ENCODE results near the gene GGTLC2.
"Not testable (repeated sequence)": the region's sequence is repeated elsewhere in the genome, so short reads cannot be mapped to it uniquely, and the experiment has no call there.

Gene GGTLC2

DNA sequence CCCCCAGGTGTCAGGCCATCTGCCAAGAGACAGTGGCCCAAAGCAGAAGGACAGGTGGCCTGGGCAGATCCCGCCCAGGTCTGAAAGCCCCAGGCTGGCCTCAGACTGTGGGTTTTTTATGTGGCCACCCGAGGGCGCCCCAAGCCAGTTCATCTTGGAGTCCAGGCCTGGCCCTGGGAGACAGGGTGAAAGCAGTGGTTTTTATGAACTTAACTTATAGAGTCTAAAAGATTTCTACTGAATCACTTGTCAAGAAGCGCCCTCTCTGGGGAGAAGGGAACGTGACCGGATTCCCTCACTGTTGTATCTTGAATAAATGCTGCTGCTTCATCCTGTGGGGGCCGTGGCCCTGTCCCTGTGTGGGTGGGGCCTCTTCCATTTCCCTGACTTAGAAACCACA is 8.2 kb upstream of the GGTLC2 start:
- H3K36me3 ChIP-seq (ENCODE audit: control insufficient read depth in 4 of 4, insufficient read depth in 4 of 4, low read length in 3 of 4); H3K27me3 ChIP-seq (replicated peaks in 2 of 5; ENCODE audit: control insufficient read depth in 4 of 5, insufficient read depth in 5 of 5, low read length in 4 of 5); H3K4me1 ChIP-seq (ENCODE audit: control extremely low read depth in 1 of 4, control insufficient read depth in 4 of 4, insufficient read depth in 4 of 4, low read length in 3 of 4); H3K27ac ChIP-seq (ENCODE audit: insufficient read depth in 1 of 2, low read depth in 1 of 2, low read length in 2 of 2, poor library complexity in 1 of 2, severe bottlenecking in 2 of 2); POLR2A ChIA-PET; CTCF ChIA-PET; H3K9me3 ChIP-seq (ENCODE audit: control extremely low read depth in 1 of 5, control insufficient read depth in 4 of 5, insufficient read depth in 2 of 5, low read depth in 1 of 5, low read length in 4 of 5); H3K4me3 ChIP-seq (ENCODE audit: control insufficient read depth in 1 of 7, extremely low read depth in 1 of 7, insufficient read depth in 4 of 7, low read depth in 2 of 7, low read length in 6 of 7): not testable (repeated sequence)
- no CpG with 5 or more reads among the region's 7 CpGs for WGBS (ENCODE audit: insufficient coverage)
- peak; percentile 23 to 68 (median 61) for DNase-seq

DNA sequence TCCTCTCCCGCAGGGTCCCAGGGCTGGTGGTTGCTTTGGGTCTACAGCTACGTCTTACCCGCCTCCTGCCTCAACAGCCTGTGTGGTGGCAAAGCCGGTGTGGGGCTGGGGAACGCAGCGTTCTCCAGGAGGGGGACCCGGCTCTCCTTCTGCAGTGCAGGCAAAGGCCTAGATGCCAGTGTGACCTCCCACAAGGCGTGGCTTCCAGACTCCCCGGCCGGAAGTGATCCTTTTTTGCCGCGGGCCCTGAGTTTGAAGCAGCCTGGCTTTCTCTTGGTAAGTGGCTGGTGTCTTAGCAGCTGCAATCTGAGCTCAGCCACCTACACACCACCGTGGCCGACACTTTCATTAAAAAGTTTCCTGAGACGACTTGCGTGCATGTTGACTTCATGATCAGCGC is 6.1 kb upstream of the GGTLC2 start:
- H3K36me3 ChIP-seq (ENCODE audit: control insufficient read depth in 4 of 4, insufficient read depth in 4 of 4, low read length in 3 of 4); H3K27ac ChIP-seq (ENCODE audit: insufficient read depth in 1 of 2, low read depth in 1 of 2, low read length in 2 of 2, poor library complexity in 1 of 2, severe bottlenecking in 2 of 2); POLR2A ChIA-PET; H3K9me3 ChIP-seq (ENCODE audit: control extremely low read depth in 1 of 5, control insufficient read depth in 4 of 5, insufficient read depth in 2 of 5, low read depth in 1 of 5, low read length in 4 of 5); H3K4me1 ChIP-seq (ENCODE audit: control extremely low read depth in 1 of 4, control insufficient read depth in 4 of 4, insufficient read depth in 4 of 4, low read length in 3 of 4); CTCF ChIA-PET; H3K4me3 ChIP-seq (ENCODE audit: control insufficient read depth in 1 of 7, extremely low read depth in 1 of 7, insufficient read depth in 4 of 7, low read depth in 2 of 7, low read length in 6 of 7); DNase-seq; H3K27me3 ChIP-seq (replicated peaks in 2 of 5; ENCODE audit: control insufficient read depth in 4 of 5, insufficient read depth in 5 of 5, low read length in 4 of 5): not testable (repeated sequence)
- WGBS (ENCODE audit: insufficient coverage) = no CpG with 5 or more reads among the region's 17 CpGs

DNA sequence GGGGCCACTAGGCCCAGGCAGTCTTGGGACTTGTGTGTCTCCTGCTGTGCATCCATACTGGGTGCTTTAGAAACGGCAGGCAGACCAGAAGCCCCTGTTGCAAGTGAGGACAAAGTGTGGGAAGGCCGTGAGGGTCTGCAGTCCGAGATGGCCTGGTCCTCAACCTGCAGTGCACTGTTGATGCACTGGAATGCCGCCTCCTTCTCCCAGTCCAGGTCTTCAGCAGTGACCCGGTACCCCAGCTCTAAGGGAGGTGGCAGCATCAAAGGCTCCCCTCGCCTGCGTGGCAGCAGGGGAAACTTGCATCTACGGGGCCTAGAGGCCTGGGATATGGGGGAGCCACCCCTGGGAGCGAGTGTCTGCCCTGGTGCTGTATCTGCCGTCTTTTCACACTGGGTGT is 2.2 kb upstream of the GGTLC2 start:
- H3K4me1 ChIP-seq (ENCODE audit: control extremely low read depth in 1 of 4, control insufficient read depth in 4 of 4, insufficient read depth in 4 of 4, low read length in 3 of 4); POLR2A ChIA-PET; DNase-seq; H3K4me3 ChIP-seq (ENCODE audit: control insufficient read depth in 1 of 7, extremely low read depth in 1 of 7, insufficient read depth in 4 of 7, low read depth in 2 of 7, low read length in 6 of 7); H3K27ac ChIP-seq (ENCODE audit: insufficient read depth in 1 of 2, low read depth in 1 of 2, low read length in 2 of 2, poor library complexity in 1 of 2, severe bottlenecking in 2 of 2); H3K9me3 ChIP-seq (ENCODE audit: control extremely low read depth in 1 of 5, control insufficient read depth in 4 of 5, insufficient read depth in 2 of 5, low read depth in 1 of 5, low read length in 4 of 5); CTCF ChIA-PET; H3K36me3 ChIP-seq (ENCODE audit: control insufficient read depth in 4 of 4, insufficient read depth in 4 of 4, low read length in 3 of 4); H3K27me3 ChIP-seq (replicated peaks in 2 of 5; ENCODE audit: control insufficient read depth in 4 of 5, insufficient read depth in 5 of 5, low read length in 4 of 5): not testable (repeated sequence)
- WGBS (ENCODE audit: insufficient coverage) = 100% methylated on average over 3 of the region's 10 CpGs

DNA sequence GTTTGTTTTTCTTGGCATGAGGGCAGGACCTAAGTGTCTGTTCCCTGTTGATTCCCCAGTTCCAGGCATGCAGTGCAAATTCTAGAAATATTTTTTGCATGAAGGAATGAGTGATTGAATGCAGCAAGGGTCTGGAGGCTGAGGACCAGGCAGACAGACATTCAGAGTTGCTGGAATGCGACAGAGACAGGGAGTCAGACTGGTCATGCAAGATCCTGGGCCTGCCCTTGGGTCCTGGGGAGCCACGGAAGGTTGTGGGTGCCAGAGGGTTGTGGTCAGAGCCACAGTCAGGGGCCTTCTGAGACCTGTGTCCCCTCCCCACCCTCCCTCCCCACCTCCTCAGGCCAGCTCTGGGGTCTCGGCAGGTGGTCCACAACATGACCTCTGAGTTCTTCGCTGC is 1.6 kb downstream of the GGTLC2 start:
- POLR2A ChIA-PET; H3K9me3 ChIP-seq (ENCODE audit: control extremely low read depth in 1 of 5, control insufficient read depth in 4 of 5, insufficient read depth in 2 of 5, low read depth in 1 of 5, low read length in 4 of 5); H3K27ac ChIP-seq (ENCODE audit: insufficient read depth in 1 of 2, low read depth in 1 of 2, low read length in 2 of 2, poor library complexity in 1 of 2, severe bottlenecking in 2 of 2); CTCF ChIA-PET; H3K36me3 ChIP-seq (ENCODE audit: control insufficient read depth in 4 of 4, insufficient read depth in 4 of 4, low read length in 3 of 4); H3K27me3 ChIP-seq (replicated peaks in 2 of 5; ENCODE audit: control insufficient read depth in 4 of 5, insufficient read depth in 5 of 5, low read length in 4 of 5); H3K4me1 ChIP-seq (ENCODE audit: control extremely low read depth in 1 of 4, control insufficient read depth in 4 of 4, insufficient read depth in 4 of 4, low read length in 3 of 4); H3K4me3 ChIP-seq (ENCODE audit: control insufficient read depth in 1 of 7, extremely low read depth in 1 of 7, insufficient read depth in 4 of 7, low read depth in 2 of 7, low read length in 6 of 7); DNase-seq: not testable (repeated sequence)
- no CpG with 5 or more reads among the region's 4 CpGs for WGBS (ENCODE audit: insufficient coverage)

DNA sequence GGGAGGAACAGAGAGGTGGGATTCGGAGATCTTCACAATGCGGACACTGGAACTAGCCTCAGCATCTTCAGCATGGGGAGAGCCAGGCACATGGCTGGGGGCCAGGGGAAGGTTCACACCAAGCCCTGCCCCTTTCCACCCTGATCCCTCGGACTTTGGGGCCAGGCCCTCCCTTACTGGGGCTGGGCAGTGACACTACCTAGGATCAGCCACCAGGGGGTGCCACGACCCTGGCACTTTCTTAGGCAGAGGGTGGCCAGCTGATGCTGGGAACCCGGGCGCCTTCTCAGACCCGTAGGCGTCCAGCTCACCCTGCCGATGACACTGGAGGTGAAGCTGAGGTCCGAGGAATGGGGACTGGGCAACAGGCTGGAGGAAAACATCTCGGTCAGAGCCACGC is 3.5 kb downstream of the GGTLC2 start:
- WGBS (ENCODE audit: insufficient coverage) = no CpG with 5 or more reads among the region's 12 CpGs
- H3K4me1 ChIP-seq (ENCODE audit: control extremely low read depth in 1 of 4, control insufficient read depth in 4 of 4, insufficient read depth in 4 of 4, low read length in 3 of 4); H3K27ac ChIP-seq (ENCODE audit: insufficient read depth in 1 of 2, low read depth in 1 of 2, low read length in 2 of 2, poor library complexity in 1 of 2, severe bottlenecking in 2 of 2); POLR2A ChIA-PET; H3K36me3 ChIP-seq (ENCODE audit: control insufficient read depth in 4 of 4, insufficient read depth in 4 of 4, low read length in 3 of 4); H3K4me3 ChIP-seq (ENCODE audit: control insufficient read depth in 1 of 7, extremely low read depth in 1 of 7, insufficient read depth in 4 of 7, low read depth in 2 of 7, low read length in 6 of 7); H3K27me3 ChIP-seq (replicated peaks in 2 of 5; ENCODE audit: control insufficient read depth in 4 of 5, insufficient read depth in 5 of 5, low read length in 4 of 5); DNase-seq; H3K9me3 ChIP-seq (ENCODE audit: control extremely low read depth in 1 of 5, control insufficient read depth in 4 of 5, insufficient read depth in 2 of 5, low read depth in 1 of 5, low read length in 4 of 5); CTCF ChIA-PET: not testable (repeated sequence)

DNA sequence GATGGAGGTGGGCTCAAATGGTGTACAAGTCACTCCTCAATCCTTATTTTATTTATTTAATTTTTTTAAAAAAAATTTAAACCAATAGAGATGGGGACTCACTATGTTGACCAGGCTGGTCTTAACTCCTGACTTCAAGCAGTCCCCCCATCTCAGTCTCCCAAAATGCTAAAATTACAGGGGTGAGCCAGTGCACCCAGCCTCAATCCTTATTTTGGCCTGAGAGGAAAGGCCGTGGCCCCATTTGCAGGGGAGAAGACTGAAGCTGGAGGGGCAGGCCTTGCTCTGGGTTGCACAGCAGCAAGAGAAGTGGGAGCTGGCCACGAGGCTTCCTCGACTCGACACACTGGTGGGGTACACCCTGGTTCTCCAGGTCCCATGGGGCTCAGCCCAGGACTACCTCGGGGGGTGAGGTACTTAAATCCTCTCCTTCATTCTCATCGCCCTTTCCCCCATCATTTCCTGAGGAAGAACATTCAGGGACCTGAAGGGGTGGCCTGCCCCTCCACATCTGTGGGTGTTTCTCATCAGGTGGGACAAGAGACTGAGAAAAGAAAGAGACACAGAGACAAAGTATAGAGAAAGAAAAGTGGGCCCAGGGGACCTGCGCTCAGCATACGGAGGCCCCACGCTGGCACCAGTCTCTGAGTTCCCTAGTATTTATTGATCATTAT is 4.6 kb downstream of the GGTLC2 start:
- H3K27me3 ChIP-seq (replicated peaks in 2 of 5; ENCODE audit: control insufficient read depth in 4 of 5, insufficient read depth in 5 of 5, low read length in 4 of 5); H3K4me1 ChIP-seq (ENCODE audit: control extremely low read depth in 1 of 4, control insufficient read depth in 4 of 4, insufficient read depth in 4 of 4, low read length in 3 of 4); H3K36me3 ChIP-seq (ENCODE audit: control insufficient read depth in 4 of 4, insufficient read depth in 4 of 4, low read length in 3 of 4); H3K4me3 ChIP-seq (ENCODE audit: control insufficient read depth in 1 of 7, extremely low read depth in 1 of 7, insufficient read depth in 4 of 7, low read depth in 2 of 7, low read length in 6 of 7); CTCF ChIA-PET; H3K9me3 ChIP-seq (ENCODE audit: control extremely low read depth in 1 of 5, control insufficient read depth in 4 of 5, insufficient read depth in 2 of 5, low read depth in 1 of 5, low read length in 4 of 5); DNase-seq; POLR2A ChIA-PET; H3K27ac ChIP-seq (ENCODE audit: insufficient read depth in 1 of 2, low read depth in 1 of 2, low read length in 2 of 2, poor library complexity in 1 of 2, severe bottlenecking in 2 of 2): not testable (repeated sequence)
- 82% methylated on average over 3 of the region's 9 CpGs for WGBS (ENCODE audit: insufficient coverage)

DNA sequence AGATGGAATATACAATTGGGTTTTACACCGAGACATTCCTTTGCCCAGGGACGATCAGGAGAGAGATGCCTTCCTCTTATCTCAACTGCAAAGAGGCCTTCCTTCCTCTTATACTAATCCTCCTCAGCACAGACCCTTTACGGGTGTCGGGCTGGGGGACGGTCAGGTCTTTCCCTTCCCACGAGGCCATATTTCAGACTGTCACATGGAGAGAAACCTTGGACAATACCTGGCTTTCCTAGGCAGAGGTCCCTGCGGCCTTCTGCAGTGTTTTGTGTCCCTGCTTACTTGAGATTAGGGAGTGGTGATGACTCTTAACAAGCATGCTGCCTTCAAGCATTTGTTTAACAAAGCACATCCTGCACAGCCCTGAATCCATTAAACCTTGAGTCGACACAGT is 5.3 kb downstream of the GGTLC2 start:
- DNase-seq; H3K4me1 ChIP-seq (ENCODE audit: control extremely low read depth in 1 of 4, control insufficient read depth in 4 of 4, insufficient read depth in 4 of 4, low read length in 3 of 4); POLR2A ChIA-PET; H3K36me3 ChIP-seq (ENCODE audit: control insufficient read depth in 4 of 4, insufficient read depth in 4 of 4, low read length in 3 of 4); H3K27ac ChIP-seq (ENCODE audit: insufficient read depth in 1 of 2, low read depth in 1 of 2, low read length in 2 of 2, poor library complexity in 1 of 2, severe bottlenecking in 2 of 2); H3K4me3 ChIP-seq (ENCODE audit: control insufficient read depth in 1 of 7, extremely low read depth in 1 of 7, insufficient read depth in 4 of 7, low read depth in 2 of 7, low read length in 6 of 7); H3K9me3 ChIP-seq (ENCODE audit: control extremely low read depth in 1 of 5, control insufficient read depth in 4 of 5, insufficient read depth in 2 of 5, low read depth in 1 of 5, low read length in 4 of 5); H3K27me3 ChIP-seq (replicated peaks in 2 of 5; ENCODE audit: control insufficient read depth in 4 of 5, insufficient read depth in 5 of 5, low read length in 4 of 5); CTCF ChIA-PET: not testable (repeated sequence)
- no CpG with 5 or more reads among the region's 8 CpGs for WGBS (ENCODE audit: insufficient coverage)

Data from common myeloid progenitor, CD34-positive (primary cell).